Uterus (tissue), 2 donors: Measurements from ENCODE around the gene CLDN22.

Experiments used
- CTCF ChIP-seq, 4 experiments: fragments of 200-600 bp in 2 of 4; fragments of 450-650 bp in 2 of 4; sonication (generic) in 2 of 4; IDR thresholded peaks; one replicate each; pipeline ENCODE4 v1.5.1; 2016 to 2019; ENCODE audit warnings: antibody characterized with exemption in 4 of 4, mild to moderate bottlenecking in 2 of 4, moderate library complexity in 1 of 4
- POLR2A ChIP-seq, 2 donors: fragments of 450-650 bp; IDR thresholded peaks; one replicate each; pipeline ENCODE4 v1.6.1; 2016; ENCODE audit warnings: antibody characterized with exemption in 2 of 2, mild to moderate bottlenecking in 1 of 2, moderate library complexity in 1 of 2

GRCh38 chr4:183345261-183345660, 25.2 kb upstream of the CLDN22 start:
- TF ChIP-seq CTCF (IDR thresholded peaks at IDR 0.05) (no peak), POLR2A (IDR thresholded peaks at IDR 0.05) (no peak)
